A549 (cell line): ENCODE data around the gene TAF6L. TPM values are rescaled to one million over a fixed set of nuclear protein-coding genes. Genes with fewer than 3 reads are reported as not detected.

Source experiments
- ATAC-seq, 2 experiments: fragments of 200-7000 bp in 1 of 2; fragments of >200 bp in 1 of 2; cut with Nextera tagmentation in 1 of 2; cut with Tn5 transposase in 1 of 2; 3 replicates each; pipeline versions ENCODE4 v1.8.0 to v1.9.1; 2018 to 2020; ENCODE audit warnings: mild to moderate bottlenecking in 1 of 2, moderate library complexity in 1 of 2
- CTCF ChIA-PET: fragments of 300-600 bp; sonication (Branson Sonifier 250); formaldehyde crosslinking; extraction: SDS; loops from one replicate; lab custom pipeline; 2021; ENCODE audit warnings: antibody characterized with exemption, inconsistent platforms; lab: Yijun Ruan, JAX
- POLR2A ChIA-PET: fragments of 350-600 bp; formaldehyde crosslinking; extraction: SDS; loops from one replicate; lab custom pipeline; 2021; ENCODE audit warnings: antibody characterized with exemption, inconsistent platforms; lab: Yijun Ruan, JAX
- DNase-seq, 2 experiments: peaks; one replicate each; pipeline versions ENCODE4 v3.0.0 to v3.0.0-alpha.2; 2011 to 2016; ENCODE audit warnings: low read depth in 1 of 2, low spot score in 1 of 2
- FAIRE-seq: peaks from 2 replicates; lab custom pipeline; 2011; peaks lifted over from hg19 to GRCh38; lab: Jason Lieb, UNC
- H3K27ac ChIP-seq, 2 experiments: fragments of >200 bp; sonication (Bioruptor Twin); formaldehyde crosslinking; 3 replicates each; pipeline ENCODE4 v1.5.1; 2016 to 2017
- H3K4me1 ChIP-seq: fragments of >200 bp; sonication (Bioruptor Twin); formaldehyde crosslinking; 3 replicates; pipeline ENCODE4 v1.6.1; 2016
- H3K4me2 ChIP-seq: fragments of >200 bp; sonication (Bioruptor Twin); formaldehyde crosslinking; 3 replicates; pipeline ENCODE4 v1.6.1; 2016
- H3K4me3 ChIP-seq: fragments of >200 bp; sonication (Bioruptor Twin); formaldehyde crosslinking; 3 replicates; pipeline ENCODE4 v1.5.1; 2016
- H3K9me3 ChIP-seq: fragments of >200 bp; sonication (Bioruptor Twin); formaldehyde crosslinking; 3 replicates; pipeline ENCODE4 v1.6.1; 2016
- CBX8 ChIP-seq: fragments of 200-600 bp; sonication (generic); IDR thresholded peaks from 2 replicates; pipeline ENCODE4 v1.6.1; 2016
- CHD4 ChIP-seq: fragments of 200-600 bp; sonication (generic); IDR thresholded peaks from 2 replicates; pipeline ENCODE4 v1.6.1; 2016; ENCODE audit warnings: antibody characterized with exemption, mild to moderate bottlenecking, borderline replicate concordance
- EHF ChIP-seq: fragments of 250-450 bp; sonication (Bioruptor Pico); IDR thresholded peaks from 2 replicates; pipeline ENCODE4 v1.5.0; 2020; ENCODE audit warnings: mild to moderate bottlenecking
- FOSB ChIP-seq: fragments of 250-450 bp; sonication (Bioruptor Pico); IDR thresholded peaks from 2 replicates; pipeline ENCODE4 v1.5.0; 2020; ENCODE audit warnings: mild to moderate bottlenecking, moderate library complexity
- FOSL2 ChIP-seq, 2 experiments: fragments of 450-650 bp in 1 of 2; fragments of >200 bp in 1 of 2; sonication (Bioruptor Twin) in 1 of 2; formaldehyde crosslinking; IDR thresholded peaks; 2 replicates each; pipeline versions ENCODE4 v1.5.0 to v1.6.1; 2016 to 2020; ENCODE audit warnings: mild to moderate bottlenecking in 1 of 2, moderate library complexity in 1 of 2
- HDAC2 ChIP-seq: fragments of 200-600 bp; sonication (generic); IDR thresholded peaks from 2 replicates; pipeline ENCODE4 v1.6.1; 2016
- HEYL ChIP-seq: fragments of 250-450 bp; sonication (Bioruptor Pico); IDR thresholded peaks from 2 replicates; pipeline ENCODE4 v1.8.0; 2021; ENCODE audit warnings: mild to moderate bottlenecking, moderate library complexity
- JUN ChIP-seq, 2 experiments: fragments of >200 bp; sonication (Bioruptor Twin); formaldehyde crosslinking; IDR thresholded peaks; 2 replicates in 1 of 2; 3 replicates in 1 of 2; pipeline ENCODE4 v1.6.1; 2016 to 2017
- MYC ChIP-seq: IDR thresholded peaks from 2 replicates; pipeline ENCODE4 v1.6.1; 2012; ENCODE audit warnings: mild to moderate bottlenecking, inconsistent platforms, low read length, improper control_type of control experiment, borderline replicate concordance
- NPAS2 ChIP-seq: fragments of 250-450 bp; sonication (Bioruptor Pico); IDR thresholded peaks from 2 replicates; pipeline ENCODE4 v1.8.0; 2022; ENCODE audit warnings: mild to moderate bottlenecking, moderate library complexity, borderline replicate concordance
- RAD21 ChIP-seq, 2 experiments: fragments of >200 bp in 1 of 2; sonication (Bioruptor Twin) in 1 of 2; formaldehyde crosslinking in 1 of 2; IDR thresholded peaks in 1 of 2; conservative IDR thresholded peaks in 1 of 2; 2 replicates in 1 of 2; 3 replicates in 1 of 2; pipeline ENCODE4 v1.6.1; 2012 to 2018; ENCODE audit warnings: inconsistent platforms in 1 of 2
- RFX5 ChIP-seq: fragments of 450-650 bp; IDR thresholded peaks from 2 replicates; pipeline ENCODE4 v1.7.1; 2014; ENCODE audit warnings: antibody characterized with exemption, mild to moderate bottlenecking, moderate library complexity
- TP53 ChIP-seq: fragments of 250-450 bp; sonication (Bioruptor Pico); IDR thresholded peaks from 2 replicates; pipeline ENCODE4 v1.5.0; 2021; ENCODE audit warnings: mild to moderate bottlenecking, moderate library complexity
- ZFP36 ChIP-seq: fragments of 450-650 bp; IDR thresholded peaks from 2 replicates; pipeline ENCODE4 v1.6.1; 2014; ENCODE audit warnings: borderline replicate concordance; ENCODE audit not compliant: partially characterized antibody
- ZNF302 ChIP-seq: fragments of 250-450 bp; sonication (Bioruptor Pico); IDR thresholded peaks from 2 replicates; pipeline ENCODE4 v1.9.0; 2021; ENCODE audit warnings: inconsistent platforms, mild to moderate bottlenecking, moderate library complexity
- WGBS: methylation state at CpG from one replicate; pipeline ENCODE4 v1.1.6; 2017; ENCODE audit errors: missing lambda C conversion rate; 5-methylcytosine and 5-hydroxymethylcytosine counted together
- polyA plus RNA-seq, 4 experiments: library from polyadenylated mRNA; depleted of rRNA in 3 of 4; stranded (reverse); fragments of >200 nt; fragmentation: RNase III in 1 of 4; extraction: RNeasy Plus Mini Kit Qiagen cat#74134 plus additional on column Dnase treatment in 1 of 4; gene quantifications; 2 replicates in 3 of 4; 3 replicates in 1 of 4; pipeline ENCODE4 v1.2.3, GENCODE V29; 2011 to 2017
- TF ChIP-seq, protein P1 (sequence below): fragments of >200 bp; sonication (Bioruptor Twin); formaldehyde crosslinking; IDR thresholded peaks from 3 replicates; pipeline ENCODE4 v1.5.1; 2016
- TF ChIP-seq, protein P2 (sequence below): fragments of 450-650 bp; IDR thresholded peaks from 2 replicates; pipeline ENCODE4 v1.6.1; 2014; ENCODE audit warnings: antibody characterized with exemption
- TF ChIP-seq, protein P3 (sequence below): IDR thresholded peaks from 2 replicates; pipeline ENCODE4 v1.6.1; 2012
- TF ChIP-seq, protein P4 (sequence below): fragments of >200 bp; sonication (Bioruptor Twin); formaldehyde crosslinking; IDR thresholded peaks from 3 replicates; pipeline ENCODE4 v1.6.1; 2016
- TF ChIP-seq, protein P5 (sequence below): fragments of 200-600 bp; sonication (generic); IDR thresholded peaks from 2 replicates; pipeline ENCODE4 v1.6.1; 2016; ENCODE audit warnings: antibody characterized with exemption, mild to moderate bottlenecking, moderate library complexity
- TF ChIP-seq, protein P6 (sequence below): fragments of >200 bp; sonication (Bioruptor Twin); formaldehyde crosslinking; IDR thresholded peaks from 2 replicates; pipeline ENCODE4 v1.6.1; 2016

The TAF6L gene
- polyA plus RNA-seq, 2 of the 4 experiments (the other 2 are of a cell fraction), result 14.0 to 22.7 TPM

DNA sequence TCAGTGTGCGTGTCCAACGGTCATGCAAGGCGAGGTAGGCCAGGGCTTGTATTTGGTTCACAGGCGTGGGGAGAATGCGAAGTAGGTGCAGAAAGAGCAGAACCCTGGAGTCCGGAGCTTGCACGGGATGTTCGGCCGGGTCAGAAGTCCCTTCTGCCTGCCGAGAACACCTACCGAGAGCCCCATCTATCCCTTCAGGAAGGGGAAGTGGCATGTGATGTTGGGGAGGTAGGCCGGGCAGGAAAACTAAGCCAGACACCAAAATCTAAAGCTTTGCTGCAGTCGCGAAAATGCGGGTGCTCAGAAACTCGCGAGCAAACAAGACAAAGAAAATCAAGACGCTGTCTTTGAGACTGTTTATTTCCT, 435 bp upstream of the TAF6L start:
- peak overlapping the region; percentile 75 for H3K4me2 ChIP-seq
- DNase-seq (no peak), FAIRE-seq (no peak), ATAC-seq (peak; percentile 14 to 25; a peak in 5 of 6 replicates)
- H3K9me3 ChIP-seq, result no peaks in the 10 kb centered on the region
- 38% methylated on average over 18 of the region's 18 CpGs for WGBS
- H3K4me3 ChIP-seq, result peak overlapping the region; percentile 78
- peaks cover 15% of the 10 kb centered on the region for H3K4me1 ChIP-seq
- ChIA-PET CTCF (interaction anchor here (0.6 to 13.8 kb wide), 7 partner anchors 10 to 241 kb away, joined by 3 to 211 read pairs (median 4); partner anchors contain the start of genes POLR2G and TMEM179B), POLR2A (interaction anchor here (0.5 to 6.8 kb wide), 12 partner anchors 9 to 179 kb away, joined by 3 to 63 read pairs (median 6); partner anchors contain the start of genes B3GAT3, C11orf98, CSKMT and HNRNPUL2)
- peak overlapping the region; percentile 93 to 94 for H3K27ac ChIP-seq
- no peak for TF ChIP-seq MYC
- no peak for TF ChIP-seq CBX8
- no peak for TF ChIP-seq HEYL
- TF ChIP-seq RFX5, result no peak
- no peak for TF ChIP-seq FOSB (CRISPR knock-in tag)
- TF ChIP-seq ZFP36, result no peak
- peak; percentile 46; the same call in 1 of the 2 replicates for TF ChIP-seq TP53 (CRISPR knock-in tag)

DNA sequence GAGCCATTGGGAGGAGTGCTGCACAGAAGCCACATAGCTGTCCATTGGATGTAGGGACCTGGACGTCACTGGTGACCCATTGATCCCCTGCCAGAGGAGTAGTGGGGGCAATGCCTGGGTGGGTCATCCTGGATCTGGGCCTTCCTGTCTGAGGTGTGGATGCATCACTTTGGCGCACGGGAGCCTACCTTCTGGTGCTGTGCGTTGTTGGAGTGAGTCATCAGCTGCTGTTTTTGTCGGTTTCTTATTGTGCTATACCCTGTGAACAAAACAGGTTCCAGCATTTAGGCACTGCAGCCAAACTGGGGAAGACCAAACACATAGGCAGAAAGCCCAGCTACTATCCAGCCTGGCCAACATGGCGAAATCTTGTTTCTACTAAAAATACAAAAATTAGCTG, 3.2 kb downstream of the TAF6L start:
- H3K27ac ChIP-seq, result no peak overlapping the region
- H3K4me1 ChIP-seq, result peaks cover 15% of the 10 kb centered on the region
- WGBS, result 89% methylated on average over 6 of the region's 6 CpGs
- no peak for DNase-seq
- ChIA-PET CTCF (interaction anchor here (1.2 to 13.8 kb wide), 2 partner anchors 13 to 31 kb away, joined by 3 to 211 read pairs; partner anchors contain the start of genes NXF1 and TMEM179B), POLR2A (interaction anchor here (0.7 to 1.0 kb wide), 2 partner anchors 58 to 70 kb away, joined by 4 to 5 read pairs; no protein-coding TSS in a partner anchor)
- H3K9me3 ChIP-seq, result no peaks in the 10 kb centered on the region
- TF ChIP-seq EHF (CRISPR knock-in tag) (no peak), FOSL2 (IDR thresholded peaks at IDR 0.05) (no peak), FOSL2 (CRISPR knock-in tag; IDR thresholded peaks at IDR 0.05) (peak; percentile 10; the same call in 1 of the 2 replicates)
- no peak overlapping the region for H3K4me3 ChIP-seq
- no peak for FAIRE-seq
- no peak overlapping the region for H3K4me2 ChIP-seq
- no peak for ATAC-seq

DNA sequence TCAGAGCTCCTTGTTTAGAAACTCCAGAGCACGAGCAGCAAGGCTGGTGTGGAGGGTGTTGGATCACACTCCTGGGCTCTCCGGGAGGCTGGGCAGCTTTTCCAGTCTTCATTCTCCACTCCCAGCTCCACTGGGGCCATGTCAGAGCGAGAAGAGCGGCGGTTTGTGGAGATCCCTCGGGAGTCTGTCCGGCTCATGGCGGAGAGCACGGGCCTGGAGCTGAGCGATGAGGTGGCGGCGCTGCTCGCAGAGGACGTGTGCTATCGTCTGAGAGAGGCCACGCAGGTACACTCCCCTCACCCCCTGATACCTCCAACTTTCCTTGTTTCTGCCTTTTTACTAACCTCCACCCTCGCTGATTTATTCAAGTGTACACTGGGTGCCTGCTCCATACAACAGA, 4.5 kb downstream of the TAF6L start:
- peaks cover 8% of the 10 kb centered on the region; the same call in 2 of the 3 replicates for H3K4me1 ChIP-seq
- POLR2A ChIA-PET, result interaction anchor here (1.1 kb wide), 1 partner anchor 11 kb away, joined by 3 read pairs; no protein-coding TSS in a partner anchor

DNA sequence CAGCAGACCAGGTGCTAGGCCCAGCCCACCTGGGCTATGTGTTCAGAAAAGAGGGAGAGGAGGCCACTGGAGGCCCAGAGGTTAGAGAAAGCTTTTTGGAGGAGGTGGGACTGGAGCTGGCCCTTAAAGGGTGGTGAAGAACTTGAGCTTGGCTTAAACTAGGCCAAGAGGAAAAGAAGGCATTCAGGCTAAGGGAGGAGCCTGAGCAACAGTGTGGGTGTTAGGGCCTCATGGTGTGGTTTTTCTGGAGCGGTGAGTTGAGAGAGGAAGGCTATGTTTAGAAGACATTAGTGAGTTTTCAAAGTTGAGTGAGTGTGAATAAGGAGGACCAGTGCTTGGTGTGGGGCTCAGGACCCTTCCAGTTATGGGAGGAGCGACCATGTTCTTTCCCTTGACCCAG, 6.2 kb downstream of the TAF6L start:
- Histone ChIP-seq H3K4me2 (no peak overlapping the region), H3K4me1 (peaks cover under 1% of the 10 kb centered on the region; the same call in 2 of the 3 replicates), H3K4me3 (no peak overlapping the region), H3K9me3 (no peaks in the 10 kb centered on the region), H3K27ac (no peak overlapping the region)
- ChIA-PET CTCF (interaction anchor here (1.1 to 13.8 kb wide), 3 partner anchors 8 to 16 kb away, joined by 3 to 211 read pairs (median 7); partner anchors contain the start of genes POLR2G and TMEM179B), POLR2A (no interaction called here)
- DNase-seq (no peak), ATAC-seq (no peak), FAIRE-seq (no peak)
- WGBS, result 89% methylated on average over 2 of the region's 2 CpGs
- TF ChIP-seq CHD4 (no peak), JUN (IDR thresholded peaks at IDR 0.05) (no peak), NPAS2 (CRISPR knock-in tag) (no peak), ZNF302 (CRISPR knock-in tag) (no peak), HDAC2 (no peak), EHF (CRISPR knock-in tag) (no peak)
- TF ChIP-seq, protein P1, sequence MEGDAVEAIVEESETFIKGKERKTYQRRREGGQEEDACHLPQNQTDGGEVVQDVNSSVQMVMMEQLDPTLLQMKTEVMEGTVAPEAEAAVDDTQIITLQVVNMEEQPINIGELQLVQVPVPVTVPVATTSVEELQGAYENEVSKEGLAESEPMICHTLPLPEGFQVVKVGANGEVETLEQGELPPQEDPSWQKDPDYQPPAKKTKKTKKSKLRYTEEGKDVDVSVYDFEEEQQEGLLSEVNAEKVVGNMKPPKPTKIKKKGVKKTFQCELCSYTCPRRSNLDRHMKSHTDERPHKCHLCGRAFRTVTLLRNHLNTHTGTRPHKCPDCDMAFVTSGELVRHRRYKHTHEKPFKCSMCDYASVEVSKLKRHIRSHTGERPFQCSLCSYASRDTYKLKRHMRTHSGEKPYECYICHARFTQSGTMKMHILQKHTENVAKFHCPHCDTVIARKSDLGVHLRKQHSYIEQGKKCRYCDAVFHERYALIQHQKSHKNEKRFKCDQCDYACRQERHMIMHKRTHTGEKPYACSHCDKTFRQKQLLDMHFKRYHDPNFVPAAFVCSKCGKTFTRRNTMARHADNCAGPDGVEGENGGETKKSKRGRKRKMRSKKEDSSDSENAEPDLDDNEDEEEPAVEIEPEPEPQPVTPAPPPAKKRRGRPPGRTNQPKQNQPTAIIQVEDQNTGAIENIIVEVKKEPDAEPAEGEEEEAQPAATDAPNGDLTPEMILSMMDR, result no peak
- TF ChIP-seq, protein P2, sequence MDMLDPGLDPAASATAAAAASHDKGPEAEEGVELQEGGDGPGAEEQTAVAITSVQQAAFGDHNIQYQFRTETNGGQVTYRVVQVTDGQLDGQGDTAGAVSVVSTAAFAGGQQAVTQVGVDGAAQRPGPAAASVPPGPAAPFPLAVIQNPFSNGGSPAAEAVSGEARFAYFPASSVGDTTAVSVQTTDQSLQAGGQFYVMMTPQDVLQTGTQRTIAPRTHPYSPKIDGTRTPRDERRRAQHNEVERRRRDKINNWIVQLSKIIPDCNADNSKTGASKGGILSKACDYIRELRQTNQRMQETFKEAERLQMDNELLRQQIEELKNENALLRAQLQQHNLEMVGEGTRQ, result no peak
- TF ChIP-seq, protein P3, sequence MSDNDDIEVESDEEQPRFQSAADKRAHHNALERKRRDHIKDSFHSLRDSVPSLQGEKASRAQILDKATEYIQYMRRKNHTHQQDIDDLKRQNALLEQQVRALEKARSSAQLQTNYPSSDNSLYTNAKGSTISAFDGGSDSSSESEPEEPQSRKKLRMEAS, result no peak
- TF ChIP-seq, protein P4, sequence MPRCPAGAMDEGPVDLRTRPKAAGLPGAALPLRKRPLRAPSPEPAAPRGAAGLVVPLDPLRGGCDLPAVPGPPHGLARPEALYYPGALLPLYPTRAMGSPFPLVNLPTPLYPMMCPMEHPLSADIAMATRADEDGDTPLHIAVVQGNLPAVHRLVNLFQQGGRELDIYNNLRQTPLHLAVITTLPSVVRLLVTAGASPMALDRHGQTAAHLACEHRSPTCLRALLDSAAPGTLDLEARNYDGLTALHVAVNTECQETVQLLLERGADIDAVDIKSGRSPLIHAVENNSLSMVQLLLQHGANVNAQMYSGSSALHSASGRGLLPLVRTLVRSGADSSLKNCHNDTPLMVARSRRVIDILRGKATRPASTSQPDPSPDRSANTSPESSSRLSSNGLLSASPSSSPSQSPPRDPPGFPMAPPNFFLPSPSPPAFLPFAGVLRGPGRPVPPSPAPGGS, result no peak
- TF ChIP-seq, protein P5, sequence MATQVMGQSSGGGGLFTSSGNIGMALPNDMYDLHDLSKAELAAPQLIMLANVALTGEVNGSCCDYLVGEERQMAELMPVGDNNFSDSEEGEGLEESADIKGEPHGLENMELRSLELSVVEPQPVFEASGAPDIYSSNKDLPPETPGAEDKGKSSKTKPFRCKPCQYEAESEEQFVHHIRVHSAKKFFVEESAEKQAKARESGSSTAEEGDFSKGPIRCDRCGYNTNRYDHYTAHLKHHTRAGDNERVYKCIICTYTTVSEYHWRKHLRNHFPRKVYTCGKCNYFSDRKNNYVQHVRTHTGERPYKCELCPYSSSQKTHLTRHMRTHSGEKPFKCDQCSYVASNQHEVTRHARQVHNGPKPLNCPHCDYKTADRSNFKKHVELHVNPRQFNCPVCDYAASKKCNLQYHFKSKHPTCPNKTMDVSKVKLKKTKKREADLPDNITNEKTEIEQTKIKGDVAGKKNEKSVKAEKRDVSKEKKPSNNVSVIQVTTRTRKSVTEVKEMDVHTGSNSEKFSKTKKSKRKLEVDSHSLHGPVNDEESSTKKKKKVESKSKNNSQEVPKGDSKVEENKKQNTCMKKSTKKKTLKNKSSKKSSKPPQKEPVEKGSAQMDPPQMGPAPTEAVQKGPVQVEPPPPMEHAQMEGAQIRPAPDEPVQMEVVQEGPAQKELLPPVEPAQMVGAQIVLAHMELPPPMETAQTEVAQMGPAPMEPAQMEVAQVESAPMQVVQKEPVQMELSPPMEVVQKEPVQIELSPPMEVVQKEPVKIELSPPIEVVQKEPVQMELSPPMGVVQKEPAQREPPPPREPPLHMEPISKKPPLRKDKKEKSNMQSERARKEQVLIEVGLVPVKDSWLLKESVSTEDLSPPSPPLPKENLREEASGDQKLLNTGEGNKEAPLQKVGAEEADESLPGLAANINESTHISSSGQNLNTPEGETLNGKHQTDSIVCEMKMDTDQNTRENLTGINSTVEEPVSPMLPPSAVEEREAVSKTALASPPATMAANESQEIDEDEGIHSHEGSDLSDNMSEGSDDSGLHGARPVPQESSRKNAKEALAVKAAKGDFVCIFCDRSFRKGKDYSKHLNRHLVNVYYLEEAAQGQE, result no peak

More for the DNA sequence above, 4.5 kb downstream of the TAF6L start:
- Histone ChIP-seq H3K27ac (no peak overlapping the region), H3K4me2 (no peak overlapping the region), H3K4me3 (no peak overlapping the region), H3K9me3 (no peaks in the 10 kb centered on the region)
- DNase-seq, result no peak
- 93% methylated on average over 17 of the region's 17 CpGs for WGBS
- no peak for ATAC-seq
- FAIRE-seq, result no peak
- TF ChIP-seq HEYL, result no peak
- TF ChIP-seq, protein P6, sequence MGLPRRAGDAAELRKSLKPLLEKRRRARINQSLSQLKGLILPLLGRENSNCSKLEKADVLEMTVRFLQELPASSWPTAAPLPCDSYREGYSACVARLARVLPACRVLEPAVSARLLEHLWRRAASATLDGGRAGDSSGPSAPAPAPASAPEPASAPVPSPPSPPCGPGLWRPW, result no peak
- no peak for TF ChIP-seq RAD21 (conservative IDR thresholded peaks at IDR 0.05 in 1 of 2, IDR thresholded peaks at IDR 0.05 in 1 of 2)
- no peak for TF ChIP-seq FOSB (CRISPR knock-in tag)
- CTCF ChIA-PET, result interaction anchor here (0.6 to 13.8 kb wide), 3 partner anchors 11 to 58 kb away, joined by 3 to 211 read pairs (median 4); partner anchors contain the start of gene TMEM179B
